HL-60 (cell line): Measurements from ENCODE around the gene KDM4F.

Source experiments
- DNase-seq, 2 experiments: peaks; one replicate each; pipeline ENCODE4 v3.0.0-alpha.2; 2010 to 2020; ENCODE audit warnings: low read depth in 1 of 2, low spot score in 1 of 2
- H3K27ac ChIP-seq: fragments of 250-450 bp; sonication (Bioruptor Pico); replicated peaks from 2 replicates; pipeline ENCODE4 v1.5.1; 2020; ENCODE audit warnings: mild to moderate bottlenecking, moderate library complexity
- H3K27me3 ChIP-seq: fragments of 250-450 bp; sonication (Bioruptor Pico); 2 replicates; pipeline ENCODE4 v1.5.1; 2021; ENCODE audit warnings: mild to moderate bottlenecking, moderate library complexity; ENCODE audit not compliant: insufficient read depth, poor library complexity, severe bottlenecking
- H3K4me3 ChIP-seq: replicated peaks from 2 replicates; pipeline ENCODE4 v1.5.1; 2011; ENCODE audit warnings: mild to moderate bottlenecking, control low read depth, low read length; ENCODE audit not compliant: insufficient read depth
- CTCF ChIP-seq: IDR thresholded peaks from one replicate; pipeline ENCODE4 v1.5.1; 2011; ENCODE audit warnings: low read length, control low read depth, inconsistent platforms; ENCODE audit not compliant: insufficient read depth
- GABPA ChIP-seq: IDR thresholded peaks from 2 replicates; pipeline ENCODE4 v1.6.1; 2012; ENCODE audit warnings: low read depth
- POLR2AphosphoS5 ChIP-seq: IDR thresholded peaks from 2 replicates; pipeline ENCODE4 v1.6.1; 2012; ENCODE audit warnings: low read depth
- REST ChIP-seq: IDR thresholded peaks from 2 replicates; pipeline ENCODE4 v1.6.1; 2012; ENCODE audit warnings: low read depth; ENCODE audit not compliant: insufficient replicate concordance
- SPI1 ChIP-seq: IDR thresholded peaks from 2 replicates; pipeline ENCODE4 v1.6.1; 2012; ENCODE audit warnings: low read depth, mild to moderate bottlenecking, borderline replicate concordance

KDM4F gene

GRCh38 chr11:95042906-95043305, 6.3 kb upstream of the KDM4F start:
- TF ChIP-seq CTCF = no peak
- TF ChIP-seq POLR2AphosphoS5 = no peak
- no peak for TF ChIP-seq REST
- TF ChIP-seq GABPA = no peak
- no peak for TF ChIP-seq SPI1
- no peak overlapping the region for H3K27ac ChIP-seq
- no peak for DNase-seq
- H3K4me3 ChIP-seq = no peak overlapping the region
- H3K27me3 ChIP-seq = peaks cover 4% of the 10 kb centered on the region

- Histone ChIP-seq H3K27me3 (peaks cover 4% of the 10 kb centered on the region), H3K27ac (no peak overlapping the region), H3K4me3 (no peak overlapping the region)
- no peak for DNase-seq
- TF ChIP-seq POLR2AphosphoS5 (no peak), SPI1 (no peak), CTCF (no peak), REST (no peak), GABPA (no peak)
These were observed 5.2 kb upstream of the KDM4F start for GRCh38 chr11:95044010-95044409.

GRCh38 chr11:95045812-95046211, 3.4 kb upstream of the KDM4F start:
- no peak overlapping the region for H3K4me3 ChIP-seq
- DNase-seq = no peak
- H3K27me3 ChIP-seq = peaks cover 4% of the 10 kb centered on the region
- H3K27ac ChIP-seq = no peak overlapping the region
- TF ChIP-seq POLR2AphosphoS5 (no peak), GABPA (no peak), CTCF (no peak), SPI1 (no peak), REST (no peak)
